ENCODE results near the gene MRPS27.

MRPS27 gene

DNA sequence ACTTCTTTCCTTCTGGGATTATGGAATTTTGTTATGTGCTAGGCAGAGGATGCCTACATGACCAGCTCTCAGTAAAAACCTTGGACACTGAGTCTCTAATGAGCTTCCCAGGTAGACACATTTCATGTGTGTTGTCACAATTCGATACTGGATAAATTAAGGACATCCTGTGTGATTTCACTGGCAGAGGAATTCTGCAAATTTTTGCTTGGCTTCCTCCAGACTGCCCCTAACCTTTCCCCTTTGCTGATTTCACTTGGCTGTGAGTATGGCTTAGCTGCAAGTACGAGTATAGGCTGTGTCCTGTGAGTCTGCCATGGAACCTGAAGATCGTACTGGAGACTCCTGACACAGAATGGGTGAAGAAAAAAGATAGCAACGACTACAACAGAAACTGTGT is 47.6 kb downstream of the MRPS27 start:
- Histone ChIP-seq H3K27me3 (ENCODE audit: insufficient read depth, low read depth) (no peaks in the 10 kb centered on the region), H3K4me3 (IDR thresholded peaks at IDR 0.05; ENCODE audit: insufficient read depth, low read depth, low read length) (no peak overlapping the region), H3K27ac (no peak overlapping the region), H3K79me2 (ENCODE audit: insufficient read depth, low read depth) (peaks cover 8% of the 10 kb centered on the region; the same call in 1 of the 2 replicates), H2AFZ (ENCODE audit: low read depth) (no peak overlapping the region), H3K9ac (no peak overlapping the region), H3K36me3 (ENCODE audit: insufficient read depth) (peaks cover 4% of the 10 kb centered on the region; the same call in 1 of the 2 replicates), H3K4me1 (ENCODE audit: low read depth, poor library complexity, severe bottlenecking) (no peaks in the 10 kb centered on the region), H3K4me2 (no peak overlapping the region), H4K20me1 (ENCODE audit: insufficient read depth) (no peaks in the 10 kb centered on the region)
- TF ChIP-seq, protein P1, sequence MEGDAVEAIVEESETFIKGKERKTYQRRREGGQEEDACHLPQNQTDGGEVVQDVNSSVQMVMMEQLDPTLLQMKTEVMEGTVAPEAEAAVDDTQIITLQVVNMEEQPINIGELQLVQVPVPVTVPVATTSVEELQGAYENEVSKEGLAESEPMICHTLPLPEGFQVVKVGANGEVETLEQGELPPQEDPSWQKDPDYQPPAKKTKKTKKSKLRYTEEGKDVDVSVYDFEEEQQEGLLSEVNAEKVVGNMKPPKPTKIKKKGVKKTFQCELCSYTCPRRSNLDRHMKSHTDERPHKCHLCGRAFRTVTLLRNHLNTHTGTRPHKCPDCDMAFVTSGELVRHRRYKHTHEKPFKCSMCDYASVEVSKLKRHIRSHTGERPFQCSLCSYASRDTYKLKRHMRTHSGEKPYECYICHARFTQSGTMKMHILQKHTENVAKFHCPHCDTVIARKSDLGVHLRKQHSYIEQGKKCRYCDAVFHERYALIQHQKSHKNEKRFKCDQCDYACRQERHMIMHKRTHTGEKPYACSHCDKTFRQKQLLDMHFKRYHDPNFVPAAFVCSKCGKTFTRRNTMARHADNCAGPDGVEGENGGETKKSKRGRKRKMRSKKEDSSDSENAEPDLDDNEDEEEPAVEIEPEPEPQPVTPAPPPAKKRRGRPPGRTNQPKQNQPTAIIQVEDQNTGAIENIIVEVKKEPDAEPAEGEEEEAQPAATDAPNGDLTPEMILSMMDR (conservative IDR thresholded peaks at IDR 0.05; ENCODE audit: low read depth, low read length), result no peak

DNA sequence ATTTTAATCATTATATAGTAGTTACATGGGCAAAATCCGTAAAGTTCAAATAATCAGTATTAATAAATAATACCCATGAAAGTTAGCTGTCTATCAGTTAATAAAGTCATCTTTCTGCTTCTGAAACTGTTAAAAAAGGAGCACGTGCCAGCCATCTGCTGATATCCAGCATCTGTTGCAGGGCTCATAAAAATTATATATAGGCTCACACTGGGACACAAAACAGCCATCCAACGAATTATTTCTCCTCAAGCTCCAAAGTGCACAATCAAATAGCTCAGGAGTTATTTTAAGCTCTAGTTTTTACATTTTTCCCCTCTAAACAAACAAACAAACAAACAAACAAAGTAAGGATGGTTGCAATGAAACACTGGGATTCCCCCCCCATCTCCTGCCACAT is 48.3 kb downstream of the MRPS27 start:
- TF ChIP-seq, protein P1 (conservative IDR thresholded peaks at IDR 0.05; ENCODE audit: low read depth, low read length), result no peak
- peaks cover 4% of the 10 kb centered on the region; the same call in 1 of the 2 replicates for H3K36me3 ChIP-seq (ENCODE audit: insufficient read depth)
- no peaks in the 10 kb centered on the region for H3K4me1 ChIP-seq (ENCODE audit: low read depth, poor library complexity, severe bottlenecking)

GRCh38 chr5:72270037-72270436 is 50.0 kb downstream of the MRPS27 start:
- no peaks in the 10 kb centered on the region for H3K27me3 ChIP-seq (ENCODE audit: insufficient read depth, low read depth)
- H3K36me3 ChIP-seq (ENCODE audit: insufficient read depth), result peaks cover 4% of the 10 kb centered on the region; the same call in 1 of the 2 replicates
- TF ChIP-seq, protein P1 (conservative IDR thresholded peaks at IDR 0.05; ENCODE audit: low read depth, low read length), result no peak
- H4K20me1 ChIP-seq (ENCODE audit: insufficient read depth), result no peaks in the 10 kb centered on the region
- H3K4me3 ChIP-seq (IDR thresholded peaks at IDR 0.05; ENCODE audit: insufficient read depth, low read depth, low read length), result no peak overlapping the region
- no peak overlapping the region for H2AFZ ChIP-seq (ENCODE audit: low read depth)
- H3K4me2 ChIP-seq, result no peak overlapping the region
- no peaks in the 10 kb centered on the region for H3K4me1 ChIP-seq (ENCODE audit: low read depth, poor library complexity, severe bottlenecking)
- no peak overlapping the region for H3K27ac ChIP-seq
- peaks cover 4% of the 10 kb centered on the region; the same call in 1 of the 2 replicates for H3K79me2 ChIP-seq (ENCODE audit: insufficient read depth, low read depth)
- no peak overlapping the region for H3K9ac ChIP-seq

More for the DNA sequence above, 48.3 kb downstream of the MRPS27 start:
- H4K20me1 ChIP-seq (ENCODE audit: insufficient read depth), result no peaks in the 10 kb centered on the region
- no peak overlapping the region for H3K4me2 ChIP-seq
- no peak overlapping the region for H3K27ac ChIP-seq
- no peak overlapping the region for H3K9ac ChIP-seq
- H2AFZ ChIP-seq (ENCODE audit: low read depth), result no peak overlapping the region
- no peak overlapping the region for H3K4me3 ChIP-seq (IDR thresholded peaks at IDR 0.05; ENCODE audit: insufficient read depth, low read depth, low read length)
- peaks cover 8% of the 10 kb centered on the region; the same call in 1 of the 2 replicates for H3K79me2 ChIP-seq (ENCODE audit: insufficient read depth, low read depth)
- H3K27me3 ChIP-seq (ENCODE audit: insufficient read depth, low read depth), result no peaks in the 10 kb centered on the region

GRCh38 chr5:72269411-72269780 is 50.6 kb downstream of the MRPS27 start:
- Histone ChIP-seq H3K36me3 (ENCODE audit: insufficient read depth) (peaks cover 4% of the 10 kb centered on the region; the same call in 1 of the 2 replicates), H3K4me1 (ENCODE audit: low read depth, poor library complexity, severe bottlenecking) (no peaks in the 10 kb centered on the region)
- TF ChIP-seq, protein P1 (conservative IDR thresholded peaks at IDR 0.05; ENCODE audit: low read depth, low read length), result peak; percentile 47; the same call in 1 of the 2 replicates

More at GRCh38 chr5:72269411-72269780, 50.6 kb downstream of the MRPS27 start:
- no peak overlapping the region for H2AFZ ChIP-seq (ENCODE audit: low read depth)
- no peaks in the 10 kb centered on the region for H3K27me3 ChIP-seq (ENCODE audit: insufficient read depth, low read depth)
- H3K9ac ChIP-seq, result no peak overlapping the region
- no peaks in the 10 kb centered on the region for H3K79me2 ChIP-seq (ENCODE audit: insufficient read depth, low read depth)
- no peaks in the 10 kb centered on the region for H4K20me1 ChIP-seq (ENCODE audit: insufficient read depth)
- H3K4me3 ChIP-seq (IDR thresholded peaks at IDR 0.05; ENCODE audit: insufficient read depth, low read depth, low read length), result no peak overlapping the region
- no peak overlapping the region for H3K4me2 ChIP-seq
- H3K27ac ChIP-seq, result no peak overlapping the region
